ENCODE measurements around the gene TSPAN18.

TSPAN18 gene

GRCh38 chr11:44742508-44743246 lies 15.9 kb downstream of the TSPAN18 start:
- no peak for ATAC-seq
- no peak for DNase-seq (ENCODE audit: low spot score in 2 of 2)
- peak overlapping the region; percentile 45 for H3K27ac Mint-ChIP-seq
- no peaks in the 10 kb centered on the region for H3K9me3 Mint-ChIP-seq
- no peaks in the 10 kb centered on the region for H3K36me3 Mint-ChIP-seq
- H3K4me1 Mint-ChIP-seq = peaks cover 22% of the 10 kb centered on the region
- H3K4me3 Mint-ChIP-seq = no peak overlapping the region

- peaks cover 19% of the 10 kb centered on the region for H3K4me1 Mint-ChIP-seq
- peak overlapping the region; percentile 45 for H3K27ac Mint-ChIP-seq
- no peak overlapping the region for H3K4me3 Mint-ChIP-seq
- no peaks in the 10 kb centered on the region for H3K36me3 Mint-ChIP-seq
- H3K9me3 Mint-ChIP-seq = no peaks in the 10 kb centered on the region
- DNase-seq (ENCODE audit: low spot score in 2 of 2) = no peak
- ATAC-seq = no peak
These were observed 16.6 kb downstream of the TSPAN18 start for GRCh38 chr11:44743326-44743725.

DNA sequence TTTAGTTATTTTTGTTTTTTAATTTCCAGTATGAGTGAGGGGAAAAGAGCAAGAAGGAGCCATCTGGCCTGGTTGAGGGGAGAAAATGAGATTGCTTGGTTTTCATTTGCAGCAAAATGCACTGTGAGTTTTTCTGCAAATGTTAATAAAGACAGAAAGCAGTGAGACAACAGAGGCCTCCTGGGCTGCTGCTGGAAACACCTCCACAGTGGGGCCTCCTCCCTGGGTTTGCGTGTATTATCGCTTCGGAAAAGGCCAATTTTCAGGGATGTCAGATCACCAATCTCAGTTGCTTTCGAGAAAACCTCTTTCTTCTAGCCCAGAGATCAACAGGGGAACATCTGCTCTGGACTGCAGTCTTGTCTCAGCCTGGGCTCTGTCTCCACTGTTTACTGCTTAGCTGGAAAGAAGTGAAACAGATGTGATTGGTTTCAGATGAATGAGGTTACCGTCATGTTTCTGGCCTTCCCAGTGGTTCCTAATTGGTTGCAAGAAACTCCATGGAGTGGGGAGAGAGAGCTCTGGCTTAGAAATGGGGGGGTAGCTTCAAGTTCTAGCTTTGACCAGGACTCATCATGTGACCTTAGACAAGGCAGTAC lies 17.3 kb downstream of the TSPAN18 start:
- no peak for ATAC-seq
- Mint-ChIP-seq H3K4me3 (no peak overlapping the region), H3K4me1 (peaks cover 19% of the 10 kb centered on the region), H3K9me3 (no peaks in the 10 kb centered on the region), H3K27ac (no peak overlapping the region), H3K36me3 (no peaks in the 10 kb centered on the region)
- DNase-seq (ENCODE audit: low spot score in 2 of 2) = no peak

DNA sequence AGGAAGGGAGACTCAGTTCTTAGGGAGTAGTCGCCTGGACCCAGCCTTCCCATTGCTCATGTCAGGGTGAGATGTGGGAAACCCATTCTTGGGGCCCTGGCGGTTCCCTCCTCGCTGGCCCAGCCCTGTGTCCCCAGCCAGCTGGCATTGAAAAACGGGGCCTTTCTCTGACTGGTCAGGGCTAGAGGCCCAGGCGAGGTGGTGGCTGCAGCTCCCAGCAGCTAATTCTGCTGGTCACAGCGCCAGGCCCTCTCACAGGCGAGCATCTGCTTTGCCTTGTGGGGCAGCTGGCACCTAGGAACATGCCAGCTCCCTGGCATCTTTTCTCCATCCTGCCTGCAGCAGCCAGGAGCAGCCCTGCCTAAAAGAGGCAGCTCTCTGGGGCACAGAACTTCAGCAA lies 20.1 kb downstream of the TSPAN18 start:
- Mint-ChIP-seq H3K27ac (no peak overlapping the region), H3K9me3 (no peaks in the 10 kb centered on the region), H3K4me1 (peaks cover 19% of the 10 kb centered on the region), H3K36me3 (no peaks in the 10 kb centered on the region), H3K4me3 (no peak overlapping the region)
- DNase-seq (ENCODE audit: low spot score in 2 of 2) (no peak), ATAC-seq (no peak)

- Mint-ChIP-seq H3K9me3 (no peaks in the 10 kb centered on the region), H3K27ac (peak overlapping the region; percentile 4), H3K4me1 (peaks cover 19% of the 10 kb centered on the region), H3K36me3 (no peaks in the 10 kb centered on the region), H3K4me3 (peak overlapping the region; percentile 13)
- peak; percentile 38 for ATAC-seq
- DNase-seq (ENCODE audit: low spot score in 2 of 2) = no peak
These were observed 20.6 kb downstream of the TSPAN18 start for GRCh38 chr11:44747316-44747715.

- H3K4me1 Mint-ChIP-seq = peaks cover 17% of the 10 kb centered on the region
- ATAC-seq (peak; percentile 38), DNase-seq (ENCODE audit: low spot score in 2 of 2) (no peak)
- no peaks in the 10 kb centered on the region for H3K9me3 Mint-ChIP-seq
- H3K27ac Mint-ChIP-seq = peak overlapping the region; percentile 4
- no peaks in the 10 kb centered on the region for H3K36me3 Mint-ChIP-seq
- H3K4me3 Mint-ChIP-seq = peak overlapping the region; percentile 13
These were observed 21.1 kb downstream of the TSPAN18 start for GRCh38 chr11:44747836-44748235.

- Mint-ChIP-seq H3K4me3 (no peak overlapping the region), H3K36me3 (no peaks in the 10 kb centered on the region), H3K4me1 (peaks cover 11% of the 10 kb centered on the region), H3K27ac (no peak overlapping the region), H3K9me3 (no peaks in the 10 kb centered on the region)
- DNase-seq (ENCODE audit: low spot score in 2 of 2) (no peak), ATAC-seq (no peak)
These were observed 21.8 kb downstream of the TSPAN18 start for GRCh38 chr11:44748606-44749005.

DNA sequence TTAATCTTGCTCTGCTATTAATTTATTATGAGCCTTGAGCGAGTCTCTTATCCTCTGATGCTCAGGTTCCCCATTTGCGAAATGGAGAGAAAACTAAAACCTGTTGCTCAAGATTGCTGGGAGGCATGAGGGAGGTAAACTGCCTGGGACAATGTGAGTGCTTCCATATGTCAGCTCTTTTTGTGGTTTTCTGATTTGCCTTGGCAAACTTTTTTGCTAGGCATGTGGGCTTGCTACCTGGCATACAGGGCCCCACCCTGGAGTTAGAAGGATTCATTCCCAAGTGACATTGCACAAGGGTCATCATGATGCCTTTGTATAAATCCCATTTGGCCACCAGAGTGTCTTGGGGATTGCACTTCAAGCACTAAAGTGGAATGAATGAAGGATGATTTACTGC lies 22.4 kb downstream of the TSPAN18 start:
- H3K36me3 Mint-ChIP-seq = no peaks in the 10 kb centered on the region
- no peak overlapping the region for H3K27ac Mint-ChIP-seq
- H3K4me3 Mint-ChIP-seq = no peak overlapping the region
- ATAC-seq = no peak
- peaks cover 11% of the 10 kb centered on the region for H3K4me1 Mint-ChIP-seq
- no peak for DNase-seq (ENCODE audit: low spot score in 2 of 2)
- no peaks in the 10 kb centered on the region for H3K9me3 Mint-ChIP-seq

GRCh38 chr11:44750551-44751465 lies 24.0 kb downstream of the TSPAN18 start:
- Mint-ChIP-seq H3K9me3 (no peaks in the 10 kb centered on the region), H3K4me3 (no peak overlapping the region), H3K27ac (no peak overlapping the region), H3K4me1 (peaks cover 17% of the 10 kb centered on the region), H3K36me3 (no peaks in the 10 kb centered on the region)
- DNase-seq (ENCODE audit: low spot score in 2 of 2) (no peak), ATAC-seq (no peak)

- no peak overlapping the region for H3K4me3 Mint-ChIP-seq
- no peak for DNase-seq (ENCODE audit: low spot score in 2 of 2)
- H3K9me3 Mint-ChIP-seq = no peaks in the 10 kb centered on the region
- H3K36me3 Mint-ChIP-seq = no peaks in the 10 kb centered on the region
- H3K27ac Mint-ChIP-seq = no peak overlapping the region
- peaks cover 13% of the 10 kb centered on the region for H3K4me1 Mint-ChIP-seq
- no peak for ATAC-seq
These were observed 25.5 kb downstream of the TSPAN18 start for GRCh38 chr11:44752300-44752699.

GRCh38 chr11:44752713-44753112 lies 26.0 kb downstream of the TSPAN18 start:
- Mint-ChIP-seq H3K4me1 (peaks cover 8% of the 10 kb centered on the region), H3K27ac (no peak overlapping the region), H3K36me3 (no peaks in the 10 kb centered on the region), H3K9me3 (no peaks in the 10 kb centered on the region), H3K4me3 (no peak overlapping the region)
- ATAC-seq (no peak), DNase-seq (ENCODE audit: low spot score in 2 of 2) (no peak)

DNA sequence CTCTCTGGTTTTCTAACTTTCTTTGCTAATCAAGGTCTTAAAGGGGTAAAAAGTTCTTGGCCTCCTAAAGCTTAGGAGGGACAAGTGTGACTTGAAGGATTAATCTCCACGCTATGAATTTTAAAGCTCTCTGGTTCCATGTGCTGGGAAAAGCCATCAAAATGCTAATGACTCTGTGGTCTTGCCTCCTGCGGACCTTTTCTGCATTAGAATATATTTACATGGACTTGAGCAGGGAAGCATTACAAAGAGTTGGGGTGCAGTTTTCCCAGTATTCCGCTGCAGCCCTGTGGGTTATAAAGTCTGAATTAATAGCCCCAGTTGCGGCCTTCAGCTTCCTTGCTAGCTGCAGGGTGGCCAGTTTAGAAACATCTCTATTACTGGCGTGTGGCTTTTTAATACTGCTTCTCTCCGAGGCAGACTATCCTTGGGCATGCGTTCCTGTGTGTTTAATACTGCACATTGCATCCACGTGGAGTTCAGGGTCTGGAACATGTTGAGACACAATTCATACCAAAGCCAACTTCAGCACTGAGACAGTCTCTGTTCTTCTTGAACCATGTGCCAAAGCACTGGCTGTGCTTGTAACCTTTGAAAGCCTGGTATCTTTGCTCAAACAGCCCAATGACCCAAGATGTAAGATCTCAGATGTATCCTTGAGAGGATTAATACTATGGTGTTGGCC lies 27.3 kb downstream of the TSPAN18 start:
- H3K4me1 Mint-ChIP-seq = peaks cover 5% of the 10 kb centered on the region
- no peak for DNase-seq (ENCODE audit: low spot score in 2 of 2)
- H3K27ac Mint-ChIP-seq = no peak overlapping the region
- H3K4me3 Mint-ChIP-seq = no peak overlapping the region
- no peaks in the 10 kb centered on the region for H3K9me3 Mint-ChIP-seq
- no peaks in the 10 kb centered on the region for H3K36me3 Mint-ChIP-seq
- no peak for ATAC-seq

DNA sequence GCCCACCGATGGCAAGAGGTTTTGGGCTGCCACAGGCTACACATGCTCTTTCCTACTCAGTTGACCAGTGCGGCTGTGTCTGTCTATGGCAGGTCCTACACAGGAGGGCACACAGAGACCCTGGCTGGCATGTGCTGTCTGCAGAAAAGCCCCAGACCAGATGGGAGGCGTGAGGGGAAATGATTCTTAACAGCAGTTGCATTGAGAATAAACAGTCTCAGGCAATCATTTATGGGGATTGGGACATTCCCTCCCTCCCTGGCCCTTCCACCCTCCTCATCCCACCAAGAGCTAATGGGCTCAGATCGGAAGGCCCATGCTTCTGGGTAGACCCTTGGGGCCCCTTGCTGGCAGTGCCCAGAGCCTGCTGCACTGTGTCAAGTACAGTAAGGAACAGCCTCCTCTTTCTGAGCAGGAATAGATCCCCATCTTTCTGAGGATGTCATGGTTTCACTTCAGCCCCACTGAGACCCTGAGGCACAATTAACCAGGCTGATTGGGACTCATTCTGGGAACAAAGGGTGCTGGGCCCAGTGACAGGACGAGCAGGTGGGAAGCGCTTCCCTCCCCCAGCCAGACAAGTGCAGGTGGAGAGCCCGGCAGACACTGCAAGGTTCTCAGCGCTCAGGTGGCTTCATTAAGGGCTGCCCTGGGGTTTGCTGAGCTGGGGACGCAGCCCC lies 28.3 kb downstream of the TSPAN18 start:
- no peak overlapping the region for H3K27ac Mint-ChIP-seq
- peaks cover 5% of the 10 kb centered on the region for H3K4me1 Mint-ChIP-seq
- H3K4me3 Mint-ChIP-seq = no peak overlapping the region
- DNase-seq (ENCODE audit: low spot score in 2 of 2) = no peak
- no peaks in the 10 kb centered on the region for H3K9me3 Mint-ChIP-seq
- no peak for ATAC-seq
- no peaks in the 10 kb centered on the region for H3K36me3 Mint-ChIP-seq

- Mint-ChIP-seq H3K27ac (no peak overlapping the region), H3K4me1 (peaks cover 5% of the 10 kb centered on the region), H3K4me3 (no peak overlapping the region), H3K36me3 (no peaks in the 10 kb centered on the region), H3K9me3 (no peaks in the 10 kb centered on the region)
- no peak for DNase-seq (ENCODE audit: low spot score in 2 of 2)
- no peak for ATAC-seq
These were observed 29.1 kb downstream of the TSPAN18 start for GRCh38 chr11:44755556-44756523.
